Endodermal cell (in vitro differentiated cells): ENCODE data around the gene GUCA1C. TPM values are rescaled to one million over a fixed set of nuclear protein-coding genes. Genes with fewer than 3 reads are reported as not detected.

Source experiments
- DNase-seq: peaks from one replicate; pipeline ENCODE4 v3.0.0-alpha.2; 2017
- H3K27ac ChIP-seq: 2 replicates; pipeline ENCODE4 v1.5.1; 2013; ENCODE audit warnings: mild to moderate bottlenecking, low read depth, low read length, moderate library complexity
- H3K27me3 ChIP-seq: 2 replicates; pipeline ENCODE4 v1.6.1; 2013; ENCODE audit warnings: mild to moderate bottlenecking, low read length, moderate library complexity; ENCODE audit not compliant: insufficient read depth, control insufficient read depth, poor library complexity, severe bottlenecking
- H3K36me3 ChIP-seq: 2 replicates; pipeline ENCODE4 v1.7.0; 2013; ENCODE audit warnings: mild to moderate bottlenecking, low read length, moderate library complexity; ENCODE audit not compliant: control insufficient read depth, insufficient read depth
- H3K4me1 ChIP-seq: one replicate; pipeline ENCODE4 v1.7.0; 2013; ENCODE audit warnings: low read length; ENCODE audit not compliant: control insufficient read depth, insufficient read depth
- H3K4me3 ChIP-seq: 2 replicates; pipeline ENCODE4 v1.5.1; 2013; ENCODE audit warnings: mild to moderate bottlenecking, low read length, moderate library complexity
- H3K9ac ChIP-seq: 2 replicates; pipeline ENCODE4 v1.6.1; 2013; ENCODE audit warnings: mild to moderate bottlenecking, low read length, moderate library complexity; ENCODE audit not compliant: poor library complexity, severe bottlenecking; ENCODE audit errors: extremely low read depth
- H3K9me3 ChIP-seq: 2 replicates; pipeline ENCODE4 v1.6.1; 2013; ENCODE audit warnings: mild to moderate bottlenecking, low read length, moderate library complexity; ENCODE audit not compliant: control insufficient read depth
- H3K27ac Mint-ChIP-seq: 2 replicates; pipeline ENCODE4 v1.8.0; 2020; ENCODE audit warnings: mixed read lengths
- H3K27me3 Mint-ChIP-seq: 2 replicates; pipeline ENCODE4 v1.8.0; 2021; ENCODE audit warnings: mild to moderate bottlenecking, mixed read lengths; ENCODE audit not compliant: insufficient read depth
- H3K36me3 Mint-ChIP-seq: 2 replicates; pipeline ENCODE4 v1.8.0; 2020; ENCODE audit warnings: low read depth, mixed read lengths
- H3K4me1 Mint-ChIP-seq: 2 replicates; pipeline ENCODE4 v1.8.0; 2020; ENCODE audit warnings: mixed read lengths
- H3K4me3 Mint-ChIP-seq: 2 replicates; pipeline ENCODE4 v1.8.0; 2020; ENCODE audit warnings: mild to moderate bottlenecking, moderate library complexity, mixed read lengths
- H3K9me3 Mint-ChIP-seq: 2 replicates; pipeline ENCODE4 v1.8.0; 2020; ENCODE audit warnings: mild to moderate bottlenecking, mixed read lengths
- CTCF ChIP-seq: fragments of 200-600 bp; sonication (generic); conservative IDR thresholded peaks from 2 replicates; pipeline ENCODE4 v1.5.0; 2021; ENCODE audit warnings: antibody characterized with exemption, mild to moderate bottlenecking
- WGBS, 2 experiments: methylation state at CpG; one replicate each; pipeline versions ENCODE4 v1.1.5 to v1.1.7; 2013; ENCODE audit warnings: missing lambda C conversion rate in 2 of 2, mixed read lengths in 1 of 2; ENCODE audit not compliant: insufficient coverage in 1 of 2, insufficient read length in 1 of 2; 5-methylcytosine and 5-hydroxymethylcytosine counted together
- total RNA-seq, 2 donors: library from RNA; stranded (reverse); fragmentation: NEBNext Ultra II Directional in 1 of 2; extraction: Animal tissue kit (Norgen Biotek cat#: 25700) in 1 of 2; gene quantifications; 2 replicates in 1 of 2; 3 replicates in 1 of 2; pipeline ENCODE4 v1.2.1, GENCODE V29; 2021

GUCA1C gene
- total RNA-seq, 2 donors from 2014 or later = not detected

- WGBS, 2 experiments = 100% methylated on average over 2 of the region's 3 CpGs; no CpG with 5 or more reads in 1 of the 2 experiments
- H3K27me3 Mint-ChIP-seq = no peaks in the 10 kb centered on the region
- Histone ChIP-seq H3K9ac (no peak overlapping the region), H3K36me3 (no peaks in the 10 kb centered on the region), H3K9me3 (no peaks in the 10 kb centered on the region), H3K4me1 (no peaks in the 10 kb centered on the region), H3K4me3 (no peak overlapping the region), H3K27ac (no peak overlapping the region), H3K27me3 (no peaks in the 10 kb centered on the region)
- TF ChIP-seq CTCF = no peak
- no peak overlapping the region for H3K4me3 Mint-ChIP-seq
- no peak for DNase-seq
- H3K4me1 Mint-ChIP-seq = no peaks in the 10 kb centered on the region
- H3K36me3 Mint-ChIP-seq = no peaks in the 10 kb centered on the region
- H3K27ac Mint-ChIP-seq = no peak overlapping the region
- no peaks in the 10 kb centered on the region for H3K9me3 Mint-ChIP-seq
Observed at GRCh38 chr3:108918866-108919265, 34.8 kb downstream of the GUCA1C start.

GRCh38 chr3:108914774-108915641 lies 38.7 kb downstream of the GUCA1C start:
- Histone ChIP-seq H3K4me3 (no peak overlapping the region), H3K36me3 (no peaks in the 10 kb centered on the region), H3K9me3 (no peaks in the 10 kb centered on the region), H3K27me3 (no peaks in the 10 kb centered on the region), H3K9ac (no peak overlapping the region), H3K4me1 (no peaks in the 10 kb centered on the region), H3K27ac (no peak overlapping the region)
- Mint-ChIP-seq H3K9me3 (no peaks in the 10 kb centered on the region), H3K4me1 (no peaks in the 10 kb centered on the region), H3K4me3 (no peak overlapping the region), H3K27me3 (no peaks in the 10 kb centered on the region), H3K36me3 (no peaks in the 10 kb centered on the region), H3K27ac (no peak overlapping the region)
- peak; percentile 89 for TF ChIP-seq CTCF
- WGBS, 2 experiments = 35 to 41% methylated on average over 3 to 6 of the region's 6 CpGs
- peak; percentile 87 for DNase-seq

- WGBS, 2 experiments = 92 to 98% methylated on average over 4 to 5 of the region's 5 CpGs
- no peaks in the 10 kb centered on the region for H3K4me1 Mint-ChIP-seq
- H3K27me3 ChIP-seq = no peaks in the 10 kb centered on the region
- no peaks in the 10 kb centered on the region for H3K9me3 ChIP-seq
- no peak for TF ChIP-seq CTCF
- H3K27ac ChIP-seq = no peak overlapping the region
- H3K27me3 Mint-ChIP-seq = no peaks in the 10 kb centered on the region
- no peaks in the 10 kb centered on the region for H3K36me3 ChIP-seq
- no peak overlapping the region for H3K4me3 Mint-ChIP-seq
- no peak overlapping the region for H3K9ac ChIP-seq
- no peaks in the 10 kb centered on the region for H3K36me3 Mint-ChIP-seq
- no peak for DNase-seq
- no peak overlapping the region for H3K27ac Mint-ChIP-seq
- H3K4me1 ChIP-seq = no peaks in the 10 kb centered on the region
- H3K4me3 ChIP-seq = no peak overlapping the region
- no peaks in the 10 kb centered on the region for H3K9me3 Mint-ChIP-seq
Observed at GRCh38 chr3:108909799-108910198, 43.9 kb downstream of the GUCA1C start.
